ENCODE data around the gene LDB2. TPM values are rescaled to one million over a fixed set of nuclear protein-coding genes. Genes with fewer than 3 reads are reported as not detected.

Gene LDB2
- total and polyA plus RNA-seq, 2 of the 8 experiments (the other 6 are each of a cell fraction or from before 2014, with no cell fraction given), result 57.0 to 140 TPM

DNA sequence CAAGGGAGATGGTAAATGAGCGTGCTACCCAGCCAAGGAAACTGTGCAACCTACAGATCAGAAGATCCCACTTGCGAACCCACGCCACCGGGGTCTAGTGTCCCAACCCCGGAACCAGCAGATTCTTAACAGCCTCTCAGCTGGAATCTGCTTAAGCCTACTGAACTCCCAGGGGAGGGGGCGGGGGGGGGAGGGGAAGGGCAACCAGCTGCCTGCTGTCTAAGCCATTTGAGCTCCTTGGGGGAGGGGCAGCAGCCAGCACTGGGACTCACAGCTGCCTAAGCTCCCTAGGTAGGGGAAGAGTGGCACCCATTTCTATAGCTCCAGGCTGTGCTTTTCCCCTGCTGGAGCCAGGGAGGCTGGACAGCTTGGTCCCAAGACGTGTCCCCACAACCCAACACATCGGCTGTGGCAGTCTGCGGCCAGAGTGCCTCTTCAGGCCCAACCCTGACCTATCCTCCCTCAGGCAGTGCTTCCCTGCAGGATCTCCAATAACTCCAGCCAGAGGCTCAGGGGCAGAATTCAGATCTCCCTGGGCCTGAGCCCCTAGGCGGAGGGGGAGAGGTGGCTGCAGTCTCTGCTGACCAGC is 289.2 kb downstream of the LDB2 start:
- H2BK20ac ChIP-seq (ENCODE audit: low read length), result no peak overlapping the region
- 83% methylated on average over 5 of the region's 10 CpGs; no CpG with 5 or more reads in 1 of the 2 experiments for WGBS, 2 experiments (ENCODE audit: extremely low coverage in 1 of 2, insufficient coverage in 1 of 2, insufficient read length in 1 of 2, insufficient replicate concordance in 2 of 2, low coverage in 1 of 2, low lambda C conversion rate in 2 of 2, missing lambda C conversion rate in 1 of 2)
- no peaks in the 10 kb centered on the region for H3K23me2 ChIP-seq (ENCODE audit: low read depth, low read length)
- DNase-seq (ENCODE audit: low read depth in 1 of 2, low spot score in 2 of 2), result no peak
- no peak overlapping the region for H3K23ac ChIP-seq (ENCODE audit: insufficient read length)
- peak overlapping the region; percentile 47 for H2BK120ac ChIP-seq (replicated peaks; ENCODE audit: low read depth, low read length)
- H2BK5ac ChIP-seq (ENCODE audit: low read depth, low read length), result peak overlapping the region; percentile 85
- H3K9ac ChIP-seq (replicated peaks in 1 of 4; ENCODE audit: extremely low read depth in 1 of 4, low read depth in 3 of 4, low read length in 3 of 4), result no peak overlapping the region
- no peak overlapping the region for H3K4ac ChIP-seq (replicated peaks; ENCODE audit: insufficient read length, low read depth, low read length)
- no peak overlapping the region for H4K91ac ChIP-seq (replicated peaks; ENCODE audit: insufficient read length, low read length)
- no peaks in the 10 kb centered on the region; the same call in 1 of the 2 replicates for H3K79me1 ChIP-seq (ENCODE audit: low read depth, low read length)
- no peak overlapping the region for H2BK15ac ChIP-seq (ENCODE audit: low read length)
- no peaks in the 10 kb centered on the region; a peak in 1 of 4 replicates for H3K9me3 ChIP-seq (ENCODE audit: insufficient read depth in 2 of 2, low read depth in 1 of 2, low read length in 1 of 2)
- H3K27ac ChIP-seq (ENCODE audit: low read depth, low read length), result no peak overlapping the region
- ChIA-PET POLR2A (ENCODE audit: partially characterized antibody) (no interaction called here), CTCF (ENCODE audit: partially characterized antibody) (no interaction called here)
- peak overlapping the region; percentile 31; the same call in 1 of the 2 replicates for H4K8ac ChIP-seq (ENCODE audit: extremely low read depth, insufficient read depth, low read length)
- H3K4me2 ChIP-seq (ENCODE audit: insufficient read depth in 1 of 2, low read depth in 2 of 2, low read length in 2 of 2), result peak overlapping the region; percentile 11 to 39; a peak in 3 of 4 replicates
- 0 out of 8 replicates have a peak overlapping the region, but pooled peaks of 1 of the 4 experiments have one; percentile 1 for H3K4me3 ChIP-seq (ENCODE audit: extremely low read depth in 1 of 4, insufficient read depth in 2 of 4, low read depth in 3 of 4, low read length in 4 of 4)
- no peak overlapping the region for H2AK5ac ChIP-seq (ENCODE audit: low read depth, low read length)
- FAIRE-seq, result no peak
- no peaks in the 10 kb centered on the region for H3K27me3 ChIP-seq (replicated peaks in 1 of 4; ENCODE audit: control insufficient read depth in 3 of 4, extremely low read depth in 1 of 4, insufficient read depth in 3 of 4, low read length in 3 of 4)
- H3K56ac ChIP-seq (replicated peaks; ENCODE audit: insufficient read length, low read depth, low read length), result no peak overlapping the region
- no peak overlapping the region for H2AFZ ChIP-seq (ENCODE audit: low read length)
- no peak overlapping the region for H3K14ac ChIP-seq (ENCODE audit: insufficient read length)
- H4K5ac ChIP-seq (ENCODE audit: insufficient read length, low read depth, low read length), result no peak overlapping the region
- no peaks in the 10 kb centered on the region for H4K20me1 ChIP-seq (replicated peaks in 1 of 2; ENCODE audit: control insufficient read depth in 1 of 2, insufficient read depth in 2 of 2, low read length in 2 of 2)
- peak overlapping the region; percentile 23; the same call in 1 of the 2 replicates for H2BK12ac ChIP-seq (ENCODE audit: low read depth, low read length)
- H3K4me1 ChIP-seq (replicated peaks in 1 of 4; ENCODE audit: control insufficient read depth in 3 of 4, insufficient read depth in 4 of 4, low read length in 3 of 4), result peaks cover 2 to 12% (median 12%) of the 10 kb centered on the region in 4 experiments; a peak in 6 of 7 replicates
- peaks cover 0 to 7% of the 10 kb centered on the region in 2 experiments; a peak in 2 of 4 replicates for H3K79me2 ChIP-seq (ENCODE audit: control insufficient read depth in 1 of 2, insufficient read depth in 2 of 2, low read length in 2 of 2)
- no peaks in the 10 kb centered on the region for H3K36me3 ChIP-seq (ENCODE audit: control insufficient read depth in 2 of 4, insufficient read depth in 4 of 4, low read length in 3 of 4)
- peak overlapping the region; percentile 13; the same call in 1 of the 2 replicates for H3K18ac ChIP-seq (ENCODE audit: extremely low read depth, low read length)
- no peak for TF ChIP-seq RNF2 (IDR thresholded peaks at IDR 0.05; ENCODE audit: borderline replicate concordance, low read depth, low read length, missing control alignments, poor library complexity, severe bottlenecking)
- TF ChIP-seq, protein P1, sequence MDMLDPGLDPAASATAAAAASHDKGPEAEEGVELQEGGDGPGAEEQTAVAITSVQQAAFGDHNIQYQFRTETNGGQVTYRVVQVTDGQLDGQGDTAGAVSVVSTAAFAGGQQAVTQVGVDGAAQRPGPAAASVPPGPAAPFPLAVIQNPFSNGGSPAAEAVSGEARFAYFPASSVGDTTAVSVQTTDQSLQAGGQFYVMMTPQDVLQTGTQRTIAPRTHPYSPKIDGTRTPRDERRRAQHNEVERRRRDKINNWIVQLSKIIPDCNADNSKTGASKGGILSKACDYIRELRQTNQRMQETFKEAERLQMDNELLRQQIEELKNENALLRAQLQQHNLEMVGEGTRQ (IDR thresholded peaks at IDR 0.05; ENCODE audit: low read length), result no peak
- TF ChIP-seq YY1 (IDR thresholded peaks at IDR 0.05; ENCODE audit: low read depth, low read length), result no peak
- no peak for TF ChIP-seq JUND (IDR thresholded peaks at IDR 0.05; ENCODE audit: low read length)
- no peak for TF ChIP-seq RFX5 (IDR thresholded peaks at IDR 0.05; ENCODE audit: borderline replicate concordance, low read depth, low read length)
- no peak for TF ChIP-seq ZNF274 (IDR thresholded peaks at IDR 0.05; ENCODE audit: borderline replicate concordance, extremely low read depth, low read length)

All from H1 (cell line).